HAP-1 (cell line): ENCODE data around the gene ADAMTS4.
A peak's percentile ranks its signal among the peaks of the same experiment; 100 is the strongest.

Source experiments
- DNase-seq, 2 experiments: peaks; one replicate each; pipeline ENCODE4 v3.0.0-alpha.2; 2016 to 2020; ENCODE audit warnings: low spot score in 2 of 2
- H3K27me3 ChIP-seq: fragments of 250-450 bp; sonication (Bioruptor Pico); 2 replicates; pipeline ENCODE4 v1.5.1; 2020; ENCODE audit warnings: low read depth, mild to moderate bottlenecking, moderate library complexity
- H3K36me3 ChIP-seq: fragments of 250-450 bp; sonication (Bioruptor Pico); replicated peaks from 2 replicates; pipeline ENCODE4 v1.5.1; 2020; ENCODE audit warnings: mild to moderate bottlenecking
- H3K4me1 ChIP-seq: fragments of 250-450 bp; sonication (Bioruptor Pico); 2 replicates; pipeline ENCODE4 v1.5.1; 2020; ENCODE audit warnings: mild to moderate bottlenecking
- H3K4me3 ChIP-seq: fragments of 250-450 bp; sonication (Bioruptor Pico); 2 replicates; pipeline ENCODE4 v1.5.1; 2020; ENCODE audit warnings: mild to moderate bottlenecking, moderate library complexity
- H3K9me3 ChIP-seq: fragments of 250-450 bp; sonication (Bioruptor Pico); 2 replicates; pipeline ENCODE4 v1.5.1; 2020; ENCODE audit warnings: mild to moderate bottlenecking, moderate library complexity
- in situ Hi-C: fragments of 300-500 bp; cut with MboI; formaldehyde crosslinking; loops from 3 replicates; pipeline ENCODE4 v1.14.3; 2020; ENCODE audit warnings: low sequenced_read_pairs, inconsistent platforms, mixed read lengths

Gene ADAMTS4, protein sequence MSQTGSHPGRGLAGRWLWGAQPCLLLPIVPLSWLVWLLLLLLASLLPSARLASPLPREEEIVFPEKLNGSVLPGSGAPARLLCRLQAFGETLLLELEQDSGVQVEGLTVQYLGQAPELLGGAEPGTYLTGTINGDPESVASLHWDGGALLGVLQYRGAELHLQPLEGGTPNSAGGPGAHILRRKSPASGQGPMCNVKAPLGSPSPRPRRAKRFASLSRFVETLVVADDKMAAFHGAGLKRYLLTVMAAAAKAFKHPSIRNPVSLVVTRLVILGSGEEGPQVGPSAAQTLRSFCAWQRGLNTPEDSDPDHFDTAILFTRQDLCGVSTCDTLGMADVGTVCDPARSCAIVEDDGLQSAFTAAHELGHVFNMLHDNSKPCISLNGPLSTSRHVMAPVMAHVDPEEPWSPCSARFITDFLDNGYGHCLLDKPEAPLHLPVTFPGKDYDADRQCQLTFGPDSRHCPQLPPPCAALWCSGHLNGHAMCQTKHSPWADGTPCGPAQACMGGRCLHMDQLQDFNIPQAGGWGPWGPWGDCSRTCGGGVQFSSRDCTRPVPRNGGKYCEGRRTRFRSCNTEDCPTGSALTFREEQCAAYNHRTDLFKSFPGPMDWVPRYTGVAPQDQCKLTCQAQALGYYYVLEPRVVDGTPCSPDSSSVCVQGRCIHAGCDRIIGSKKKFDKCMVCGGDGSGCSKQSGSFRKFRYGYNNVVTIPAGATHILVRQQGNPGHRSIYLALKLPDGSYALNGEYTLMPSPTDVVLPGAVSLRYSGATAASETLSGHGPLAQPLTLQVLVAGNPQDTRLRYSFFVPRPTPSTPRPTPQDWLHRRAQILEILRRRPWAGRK

DNA sequence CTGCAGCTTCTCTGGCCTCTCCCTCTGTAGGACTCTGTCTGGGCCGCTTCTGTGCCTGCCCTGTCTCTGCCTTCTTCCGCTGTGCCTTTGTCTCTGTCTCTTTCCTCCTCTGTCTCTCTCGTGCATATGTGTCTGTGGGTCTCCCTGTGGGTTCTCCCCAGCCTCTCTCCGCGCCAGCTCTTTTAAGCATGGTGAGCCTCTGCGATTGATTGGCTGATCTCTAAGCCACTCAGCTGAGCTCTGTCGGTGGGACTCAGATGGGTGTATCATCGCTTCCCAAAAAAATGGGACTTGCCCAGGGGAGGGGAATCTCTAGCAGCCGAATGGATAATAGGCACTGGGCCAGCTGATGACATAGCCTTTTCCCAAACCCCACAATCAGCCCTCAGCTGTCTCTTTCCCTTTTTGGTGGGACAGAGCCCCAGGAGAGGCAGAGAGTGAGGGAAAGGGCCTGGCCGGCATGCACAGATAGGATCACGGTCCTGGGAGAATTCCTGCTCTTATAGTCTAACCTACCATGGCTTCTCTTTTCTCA is at the start of gene ADAMTS4:
ADAMTS4 (minus strand) TSS at position 158 of the 535 bp plus-strand sequence. CDS start 427 bp downstream, outside the sequence.
- peaks cover 3% of the 10 kb centered on the region for H3K36me3 ChIP-seq
- H3K27me3 ChIP-seq: no peaks in the 10 kb centered on the region
- DNase-seq: no peak
- peaks cover 22% of the 10 kb centered on the region for H3K4me1 ChIP-seq
- no peaks in the 10 kb centered on the region for H3K9me3 ChIP-seq
- in situ Hi-C loops: loop anchor here (25.0 kb wide), 1 partner anchor 538 kb away; the partner anchor contains the start of gene DUSP12
- H3K4me3 ChIP-seq: no peak within 1 kb of the TSS

DNA sequence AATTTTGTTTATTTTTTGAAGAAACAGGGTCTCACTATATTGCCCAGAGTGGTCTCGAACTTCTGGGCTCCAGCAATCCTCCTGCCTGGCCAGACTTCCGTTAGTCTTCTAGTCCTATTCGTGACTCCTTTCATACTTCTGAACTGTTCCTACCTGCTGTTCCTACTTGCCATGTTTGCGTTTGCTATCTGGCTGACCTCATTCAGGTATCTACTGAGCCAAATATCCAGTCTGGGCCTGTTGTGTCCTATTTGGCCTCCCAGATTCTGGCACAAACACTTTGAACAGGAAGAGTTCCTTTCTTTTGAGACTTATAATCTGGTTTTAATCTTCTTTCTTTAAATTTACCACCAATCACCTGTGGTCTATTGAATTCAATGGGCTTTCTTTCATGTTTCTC is 46.0 kb upstream of the ADAMTS4 start:
- Histone ChIP-seq H3K4me1 (no peaks in the 10 kb centered on the region), H3K27me3 (0 out of 2 replicates have a peak, but pooled peaks cover 2% of the 10 kb centered on the region), H3K4me3 (no peak overlapping the region), H3K9me3 (no peaks in the 10 kb centered on the region), H3K36me3 (no peaks in the 10 kb centered on the region)
- DNase-seq: no peak
- in situ Hi-C loops: no loop called here

GRCh38 chr1:161242313-161242712 is 43.5 kb upstream of the ADAMTS4 start:
- in situ Hi-C loops: no loop called here
- Histone ChIP-seq H3K4me3 (no peak overlapping the region), H3K9me3 (no peaks in the 10 kb centered on the region), H3K27me3 (0 out of 2 replicates have a peak, but pooled peaks cover 2% of the 10 kb centered on the region), H3K4me1 (no peaks in the 10 kb centered on the region), H3K36me3 (no peaks in the 10 kb centered on the region)
- no peak for DNase-seq

DNA sequence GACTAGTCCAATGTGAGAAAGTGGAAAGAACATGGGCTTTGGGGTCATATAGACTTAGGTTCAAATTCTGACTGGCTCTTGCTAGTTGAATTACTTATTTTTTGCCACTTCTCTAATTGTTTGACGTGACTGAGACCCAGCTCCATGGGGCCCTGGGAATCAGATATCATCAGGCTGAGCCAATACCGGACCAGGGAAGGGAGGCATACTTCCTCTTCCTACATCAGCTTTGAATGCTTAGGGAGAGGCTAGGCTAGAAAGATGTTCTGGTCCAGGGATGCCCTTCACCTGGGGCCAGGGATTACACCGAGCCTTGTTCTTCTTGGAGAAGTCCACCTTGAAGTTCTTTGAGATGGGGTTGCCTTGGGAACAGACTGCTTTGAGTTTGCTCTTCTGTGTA is 42.8 kb upstream of the ADAMTS4 start:
- in situ Hi-C loops: no loop called here
- no peaks in the 10 kb centered on the region for H3K9me3 ChIP-seq
- no peaks in the 10 kb centered on the region for H3K4me1 ChIP-seq
- 0 out of 2 replicates have a peak, but pooled peaks cover 2% of the 10 kb centered on the region for H3K27me3 ChIP-seq
- H3K4me3 ChIP-seq: no peak overlapping the region
- no peak for DNase-seq
- H3K36me3 ChIP-seq: no peaks in the 10 kb centered on the region

DNA sequence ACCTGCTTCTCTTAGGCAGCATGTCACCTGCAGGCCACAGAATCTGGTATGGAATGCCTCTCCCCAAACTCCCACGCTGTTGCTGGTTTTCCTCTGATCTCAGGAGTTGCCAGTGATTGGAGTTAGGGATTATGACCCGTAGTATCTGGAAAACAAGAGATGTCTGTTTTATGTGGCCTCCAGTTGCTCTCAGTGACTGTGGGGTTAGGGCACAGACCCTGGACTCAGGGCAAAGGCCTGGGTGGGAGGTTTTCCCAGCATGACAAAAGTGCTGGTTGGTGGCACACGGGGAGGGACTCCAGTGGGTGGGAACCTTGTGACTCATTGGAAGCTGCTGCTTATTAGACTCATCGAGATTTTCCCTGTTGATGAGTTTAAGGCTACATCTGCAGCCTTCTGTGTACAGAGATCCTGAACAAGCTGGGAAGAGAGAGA is 39.2 kb upstream of the ADAMTS4 start, which contains the start of gene NR1I3:
NR1I3 (minus strand) TSS at position 165 of the 435 bp plus-strand sequence. CDS start 1,638 bp downstream, outside the sequence.
- no peak for DNase-seq
- 0 out of 2 replicates have a peak, but pooled peaks cover 2% of the 10 kb centered on the region for H3K27me3 ChIP-seq
- in situ Hi-C loops: no loop called here

GRCh38 chr1:161235957-161236775 is 37.3 kb upstream of the ADAMTS4 start:
- Histone ChIP-seq H3K36me3 (no peaks in the 10 kb centered on the region), H3K9me3 (no peaks in the 10 kb centered on the region), H3K4me3 (no peak overlapping the region), H3K27me3 (0 out of 2 replicates have a peak, but pooled peaks cover under 1% of the 10 kb centered on the region), H3K4me1 (no peaks in the 10 kb centered on the region)
- in situ Hi-C loops: no loop called here
- DNase-seq: no peak

More for the DNA sequence above, 39.2 kb upstream of the ADAMTS4 start, which contains the start of gene NR1I3:
- no peaks in the 10 kb centered on the region for H3K36me3 ChIP-seq
- H3K9me3 ChIP-seq: no peaks in the 10 kb centered on the region
- H3K4me3 ChIP-seq: no peak within 1 kb of the TSS
- no peaks in the 10 kb centered on the region for H3K4me1 ChIP-seq

DNA sequence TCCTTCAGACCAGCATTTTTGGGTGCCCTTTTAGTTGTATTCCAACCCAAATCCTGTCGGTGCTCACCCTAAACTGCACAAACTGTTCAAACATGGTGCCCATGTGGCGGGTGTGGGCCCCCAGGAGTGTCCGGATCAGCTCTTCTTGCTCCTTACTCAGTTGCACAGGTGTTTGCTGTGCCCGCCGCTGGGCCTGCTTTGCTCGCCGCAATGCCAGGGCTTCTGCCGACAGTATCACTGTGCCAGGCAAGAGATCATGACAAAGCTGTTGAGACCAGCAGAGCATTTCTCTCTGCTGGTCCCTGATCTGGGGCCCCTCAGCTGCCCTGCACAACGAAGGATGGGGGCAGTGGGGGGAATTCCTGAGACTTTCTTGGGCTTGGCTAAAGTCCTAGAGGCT is 34.2 kb upstream of the ADAMTS4 start:
- Histone ChIP-seq H3K36me3 (peaks cover 16% of the 10 kb centered on the region), H3K9me3 (no peaks in the 10 kb centered on the region), H3K27me3 (no peaks in the 10 kb centered on the region), H3K4me1 (no peaks in the 10 kb centered on the region), H3K4me3 (no peak overlapping the region)
- in situ Hi-C loops: no loop called here
- no peak for DNase-seq

DNA sequence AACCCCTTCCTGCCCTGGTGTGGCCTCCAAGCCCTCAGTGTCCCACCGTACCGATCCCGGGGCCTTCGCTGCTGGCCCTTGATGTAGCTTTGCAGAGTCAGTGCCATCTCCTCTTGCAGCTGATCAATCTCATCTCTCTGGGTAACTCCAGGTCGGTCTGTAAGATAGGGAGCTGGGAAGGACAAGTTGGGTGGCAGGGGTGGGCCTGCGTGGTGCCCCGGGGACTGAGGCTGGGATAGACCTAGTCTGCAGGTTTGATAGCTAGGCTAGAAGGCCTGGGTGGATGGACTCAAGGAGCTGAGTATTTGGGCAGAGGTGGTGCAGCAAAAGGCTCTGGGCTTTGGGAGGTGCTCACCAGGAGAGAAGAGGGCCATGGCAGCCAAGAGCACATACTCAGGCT is 31.9 kb upstream of the ADAMTS4 start:
- DNase-seq: no peak
- Histone ChIP-seq H3K4me3 (no peak overlapping the region), H3K9me3 (no peaks in the 10 kb centered on the region), H3K36me3 (peaks cover 20% of the 10 kb centered on the region), H3K27me3 (no peaks in the 10 kb centered on the region), H3K4me1 (peaks cover 6% of the 10 kb centered on the region)
- in situ Hi-C loops: no loop called here

- in situ Hi-C loops: loop anchor here (5.0 kb wide), 1 partner anchor 152 kb away; no protein-coding TSS in a partner anchor
- Histone ChIP-seq H3K27me3 (no peaks in the 10 kb centered on the region), H3K36me3 (peaks cover 20% of the 10 kb centered on the region), H3K9me3 (peaks cover 2% of the 10 kb centered on the region; the same call in 1 of the 2 replicates), H3K4me1 (peaks cover 11% of the 10 kb centered on the region), H3K4me3 (no peak overlapping the region)
- no peak for DNase-seq
These were observed 31.0 kb upstream of the ADAMTS4 start for GRCh38 chr1:161229896-161230295.

- H3K4me3 ChIP-seq: no peak overlapping the region
- H3K27me3 ChIP-seq: no peaks in the 10 kb centered on the region
- peaks cover 2% of the 10 kb centered on the region; the same call in 1 of the 2 replicates for H3K9me3 ChIP-seq
- peaks cover 11% of the 10 kb centered on the region for H3K4me1 ChIP-seq
- peaks cover 20% of the 10 kb centered on the region for H3K36me3 ChIP-seq
- in situ Hi-C loops: loop anchor here (5.0 kb wide), 1 partner anchor 154 kb away; no protein-coding TSS in a partner anchor
- no peak for DNase-seq
These were observed 29.2 kb upstream of the ADAMTS4 start for GRCh38 chr1:161228032-161228431.

- peaks cover 11% of the 10 kb centered on the region for H3K4me1 ChIP-seq
- H3K4me3 ChIP-seq: peak overlapping the region; percentile 69
- peaks cover 2% of the 10 kb centered on the region; the same call in 1 of the 2 replicates for H3K9me3 ChIP-seq
- no peaks in the 10 kb centered on the region for H3K27me3 ChIP-seq
- DNase-seq: peak; percentile 73 to 93
- in situ Hi-C loops: loop anchor here (5.0 kb wide), 1 partner anchor 155 kb away; no protein-coding TSS in a partner anchor
- H3K36me3 ChIP-seq: peaks cover 20% of the 10 kb centered on the region
These were observed 28.5 kb upstream of the ADAMTS4 start for GRCh38 chr1:161227196-161227871.

DNA sequence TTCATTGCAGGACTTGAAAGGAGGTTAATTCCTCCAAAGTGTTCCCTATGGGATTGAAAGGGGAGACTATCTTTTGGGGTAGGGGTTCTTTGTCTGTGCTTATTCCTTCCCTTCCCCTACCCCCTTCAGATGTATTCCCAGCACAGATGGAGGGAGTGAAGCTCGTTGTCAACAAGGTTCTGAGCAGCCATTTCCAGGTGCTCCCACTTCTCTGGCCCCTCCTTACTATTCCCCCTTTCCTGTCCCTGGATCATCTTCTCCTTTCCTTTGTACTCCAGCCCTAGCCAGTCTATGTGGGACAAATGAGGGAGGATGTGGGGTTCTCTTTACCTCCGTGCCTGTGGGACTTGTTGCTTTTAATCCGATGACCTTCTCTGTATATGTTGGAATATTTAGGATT is 27.9 kb upstream of the ADAMTS4 start:
- Histone ChIP-seq H3K4me3 (peak overlapping the region; percentile 69), H3K9me3 (peaks cover 2% of the 10 kb centered on the region; the same call in 1 of the 2 replicates), H3K4me1 (peaks cover 11% of the 10 kb centered on the region), H3K36me3 (peaks cover 20% of the 10 kb centered on the region), H3K27me3 (no peaks in the 10 kb centered on the region)
- in situ Hi-C loops: loop anchor here (5.0 kb wide), 1 partner anchor 156 kb away; no protein-coding TSS in a partner anchor
- DNase-seq: no peak
